HG02610 (cell line): ENCODE measurements around the gene PDZRN4.

Source experiments
- ATAC-seq: cut with Tn5 transposase; IDR thresholded peaks from one replicate; pipeline ENCODE4 v1.9.1; 2021; ENCODE audit warnings: mild to moderate bottlenecking, moderate library complexity; ENCODE audit not compliant: unreplicated experiment

The PDZRN4 gene

DNA sequence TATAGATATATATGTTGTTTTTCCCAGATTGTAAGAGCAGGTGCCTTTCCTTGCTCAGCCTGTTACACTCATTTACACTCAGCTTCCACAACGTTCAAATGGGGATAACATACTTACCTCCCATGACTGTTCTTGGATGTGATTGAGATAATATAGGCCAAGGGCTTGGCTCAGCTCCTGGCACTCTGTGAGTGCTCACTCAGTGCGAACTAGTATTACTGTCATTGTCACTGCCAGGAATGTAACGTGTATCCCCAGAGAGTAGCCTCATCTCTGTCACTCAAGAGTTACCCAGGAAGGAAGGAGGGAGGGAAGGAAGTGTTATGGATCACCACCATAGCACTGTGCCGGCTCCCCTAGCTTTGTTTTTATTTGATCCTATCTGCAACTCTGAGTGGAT lies 307.9 kb downstream of the PDZRN4 start:
- ATAC-seq = no peak

DNA sequence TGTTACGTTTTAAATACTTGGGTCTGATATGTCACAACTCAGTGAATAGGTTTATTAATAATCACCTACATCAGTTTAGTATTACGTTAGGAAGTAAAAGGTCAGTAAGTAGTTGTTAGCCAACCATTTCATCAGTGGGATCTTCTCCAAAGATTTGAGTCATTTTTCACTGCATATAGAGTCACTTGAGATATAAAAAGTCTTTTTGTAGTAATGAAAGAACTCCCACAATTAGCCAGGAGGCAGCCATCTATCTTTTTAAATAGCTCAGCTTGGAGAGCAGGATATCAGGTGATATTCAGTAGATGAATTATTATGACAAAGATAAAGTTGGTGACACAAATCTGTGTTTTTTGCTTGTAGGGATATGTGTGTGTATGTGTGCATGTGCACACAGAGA lies 309.3 kb downstream of the PDZRN4 start:
- no peak for ATAC-seq

DNA sequence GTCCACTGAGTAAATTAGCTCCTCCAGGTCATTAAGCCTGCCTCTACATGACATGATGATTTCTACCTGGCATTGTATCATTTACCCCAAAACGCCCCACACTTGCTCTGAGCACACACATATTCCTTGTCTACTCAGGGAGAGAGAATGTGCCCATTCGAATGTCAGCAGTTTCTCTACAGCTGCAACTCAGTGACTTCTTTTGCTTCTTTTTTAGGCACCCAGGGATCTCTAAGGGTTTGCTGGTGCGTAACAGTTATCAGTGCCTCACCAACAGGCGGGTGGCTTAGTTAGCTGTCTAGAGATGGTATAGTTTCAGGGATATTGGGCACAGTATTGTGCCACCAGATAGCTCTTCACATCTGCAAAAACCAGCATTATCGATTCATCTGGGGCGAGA lies 316.9 kb downstream of the PDZRN4 start:
- ATAC-seq = no peak

DNA sequence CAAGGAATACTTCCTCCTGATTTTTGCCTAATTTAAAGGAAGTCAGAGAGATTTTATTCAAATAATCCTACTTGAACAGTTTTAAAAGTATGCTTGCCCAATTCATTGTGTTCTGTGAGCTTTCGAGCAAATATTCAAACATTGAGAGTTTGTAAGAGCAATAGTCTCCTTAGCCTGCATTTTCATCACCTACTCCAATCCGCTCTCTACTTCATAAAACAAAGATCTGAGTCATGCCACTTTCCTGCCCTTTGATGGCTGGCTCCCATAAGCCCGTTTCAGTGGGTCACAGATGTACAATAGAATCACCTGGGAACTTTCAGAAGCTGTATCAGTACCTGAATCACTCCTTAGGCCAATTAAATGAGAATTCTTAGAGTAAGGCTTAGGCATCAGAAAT lies 319.2 kb downstream of the PDZRN4 start:
- ATAC-seq = no peak

DNA sequence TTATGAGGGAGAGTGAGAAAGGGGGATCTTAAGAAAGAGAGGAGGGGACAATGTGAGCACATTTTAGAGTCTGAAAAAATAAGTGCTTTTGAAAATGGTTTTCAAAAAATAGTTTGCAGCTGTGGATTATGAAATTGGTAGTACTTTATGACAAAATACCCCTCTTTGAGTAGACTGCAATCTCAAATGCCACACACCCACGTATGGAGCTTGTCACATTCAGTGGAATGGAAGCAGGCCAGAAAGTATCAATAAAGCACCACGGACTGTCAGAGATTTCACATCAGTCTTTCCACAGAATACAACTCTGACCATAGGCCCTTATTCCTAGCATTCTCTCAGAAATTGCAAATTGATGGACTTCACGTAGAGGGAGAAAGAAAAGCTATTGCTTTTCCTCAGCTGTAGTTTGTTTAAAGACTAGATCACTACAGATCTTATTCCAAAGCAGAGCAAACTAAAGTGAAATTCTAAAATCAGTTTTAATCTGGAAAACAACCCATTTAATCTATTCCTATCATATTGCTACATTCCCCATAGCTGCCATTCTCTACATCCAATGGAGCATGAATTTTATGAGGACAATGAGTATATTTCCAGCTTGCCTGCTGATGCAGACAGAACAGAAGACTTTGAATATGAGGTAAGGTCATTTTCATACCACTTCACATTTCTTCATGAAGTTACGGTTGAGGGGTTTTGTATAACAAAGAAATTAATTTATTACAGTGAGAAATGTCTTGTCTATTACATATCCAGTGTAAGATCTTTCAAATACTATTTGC lies 321.3 kb downstream of the PDZRN4 start:
- no peak for ATAC-seq

DNA sequence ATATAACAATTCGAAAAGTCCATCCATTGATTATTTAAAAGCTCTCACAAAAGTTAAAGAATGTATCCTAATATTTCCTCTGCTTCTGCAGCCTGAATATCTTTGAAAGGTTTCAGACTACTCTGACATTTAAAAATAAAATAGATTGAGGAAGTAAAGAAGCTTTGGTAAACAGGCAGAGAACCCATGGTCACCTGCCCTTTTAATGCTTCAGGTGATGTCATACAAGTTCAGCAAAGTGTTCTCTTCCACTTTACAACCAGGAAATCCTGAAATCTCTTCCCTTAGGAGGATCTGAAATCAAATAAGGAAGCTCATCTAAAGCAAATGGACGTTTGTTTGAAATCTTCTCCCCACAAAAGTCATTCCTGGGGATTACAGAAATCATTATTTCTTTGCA lies 322.4 kb downstream of the PDZRN4 start:
- no peak for ATAC-seq

DNA sequence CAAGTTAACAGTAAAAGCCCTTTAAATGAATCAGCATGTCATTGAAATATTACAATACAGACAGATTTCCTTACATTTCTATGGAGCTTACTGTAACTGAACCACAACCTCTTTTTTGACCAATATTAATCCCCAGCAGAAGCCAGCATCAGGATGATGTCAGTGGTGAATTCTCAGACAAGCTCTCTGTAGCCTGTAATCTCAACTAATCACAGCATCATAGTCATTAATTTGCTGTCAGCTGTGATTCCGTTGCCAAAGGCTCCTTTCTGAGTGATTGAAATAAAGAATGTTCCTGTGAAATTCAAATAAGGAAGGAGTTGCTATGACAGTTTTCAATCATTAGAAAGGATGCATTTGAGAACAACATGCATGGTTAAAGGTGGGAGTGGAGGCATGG lies 323.1 kb downstream of the PDZRN4 start:
- no peak for ATAC-seq

DNA sequence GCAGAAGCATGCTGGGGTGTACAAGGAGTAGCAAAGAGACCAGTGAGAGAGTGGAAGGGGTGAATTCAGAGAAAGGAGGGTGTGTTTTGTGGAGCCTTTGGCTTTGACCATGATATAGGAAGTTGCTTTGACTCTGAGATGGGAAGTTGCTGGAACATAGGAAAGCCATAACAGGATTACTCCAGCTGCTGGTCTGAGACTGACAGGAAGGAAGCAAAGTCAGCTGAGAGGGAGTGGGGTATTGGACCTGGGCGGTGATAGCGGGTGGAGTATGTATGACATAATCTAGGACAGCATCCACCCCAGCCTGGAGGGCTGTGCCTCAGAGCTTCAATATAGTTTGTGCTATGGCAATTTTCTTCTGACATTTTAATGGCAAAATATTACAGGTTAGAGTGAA lies 324.4 kb downstream of the PDZRN4 start:
- no peak for ATAC-seq

DNA sequence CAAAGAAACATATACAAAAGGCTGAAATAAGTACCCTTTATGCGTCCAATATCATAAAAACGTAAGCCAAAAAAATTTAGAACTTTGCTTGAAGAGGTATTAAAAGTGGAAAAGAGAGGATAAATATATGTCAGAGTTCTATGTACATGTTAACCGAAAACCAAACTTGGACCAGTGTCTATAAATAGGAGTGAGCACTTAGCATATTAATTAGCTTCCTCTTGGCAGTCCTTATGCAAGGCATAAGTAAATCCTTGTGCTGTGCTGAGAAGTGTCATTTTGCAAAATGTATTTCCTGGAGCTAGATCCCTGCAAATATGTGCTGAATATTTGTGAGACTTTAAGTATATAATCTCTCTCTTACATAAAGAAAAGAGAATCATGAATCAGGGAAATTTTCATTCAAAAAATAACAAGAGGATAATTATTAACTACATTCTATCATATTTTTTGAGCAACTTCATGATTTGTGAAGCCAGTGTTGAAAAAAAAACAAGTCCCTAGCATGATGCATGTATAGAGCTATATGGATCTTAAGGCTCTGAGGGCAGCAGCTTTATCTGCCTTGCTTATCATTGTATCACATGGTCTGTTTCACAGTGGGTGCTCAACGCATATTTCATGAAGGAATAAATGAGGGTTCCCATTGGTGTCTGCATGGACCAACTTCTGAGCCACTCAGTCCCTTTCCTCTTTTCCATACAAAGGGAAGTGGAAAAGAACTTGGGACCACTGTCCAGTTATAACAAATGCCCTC lies 326.1 kb downstream of the PDZRN4 start:
- ATAC-seq = no peak

DNA sequence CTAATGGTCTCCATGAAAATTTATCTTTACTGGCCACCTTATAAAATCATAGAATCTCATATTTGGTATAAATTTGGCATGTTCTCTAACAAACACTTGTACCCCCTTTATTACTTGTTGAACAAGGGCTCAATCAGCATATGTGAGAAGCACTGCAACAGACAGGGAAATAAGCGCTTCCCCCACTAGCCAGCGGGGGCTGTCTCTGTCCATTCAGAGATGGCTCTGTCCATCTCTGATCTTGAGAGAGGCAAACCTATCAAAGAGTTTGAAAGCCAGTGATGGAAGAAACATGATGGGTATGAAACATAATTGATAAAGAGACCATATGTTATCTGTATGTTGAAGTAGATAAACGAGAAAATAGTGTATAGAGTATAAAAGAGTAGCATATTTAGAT lies 326.8 kb downstream of the PDZRN4 start:
- no peak for ATAC-seq

DNA sequence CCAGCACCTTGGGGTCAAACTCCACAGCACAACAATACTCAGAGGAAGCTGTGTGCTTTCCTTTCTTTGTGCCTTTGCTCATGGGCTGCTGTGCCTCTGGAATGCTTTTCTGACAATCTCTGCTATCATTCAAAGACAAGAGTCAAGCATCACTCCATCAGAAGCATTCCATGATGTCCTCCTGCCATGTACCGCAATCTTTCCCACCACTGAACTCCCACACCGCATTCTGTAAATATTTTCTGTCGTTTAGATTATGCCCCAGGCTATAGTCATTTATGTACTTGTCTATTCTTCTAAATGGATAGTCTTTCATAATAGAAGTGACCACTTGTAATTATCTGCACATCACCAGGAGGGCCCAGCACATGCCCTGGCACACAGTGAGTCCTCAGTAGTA lies 327.8 kb downstream of the PDZRN4 start:
- ATAC-seq = no peak

DNA sequence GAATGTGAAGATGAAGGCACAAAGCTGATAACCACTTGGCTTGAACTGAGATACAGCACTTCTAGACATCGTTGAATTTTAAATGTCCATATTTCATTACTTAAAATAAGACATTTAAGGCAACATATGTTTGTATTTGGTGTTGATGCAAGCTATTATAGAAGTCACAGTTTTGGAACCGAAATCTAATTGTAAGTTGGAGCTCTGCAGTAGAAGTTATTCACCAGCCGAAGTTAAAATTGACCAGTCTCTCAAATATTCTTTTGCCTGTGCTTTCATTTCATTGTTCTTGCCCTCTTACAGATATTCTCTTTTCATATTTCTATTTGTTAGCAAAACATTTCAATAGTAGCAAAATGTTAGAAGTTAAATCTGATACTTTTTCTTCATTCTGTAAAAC lies 332.7 kb downstream of the PDZRN4 start:
- no peak for ATAC-seq

DNA sequence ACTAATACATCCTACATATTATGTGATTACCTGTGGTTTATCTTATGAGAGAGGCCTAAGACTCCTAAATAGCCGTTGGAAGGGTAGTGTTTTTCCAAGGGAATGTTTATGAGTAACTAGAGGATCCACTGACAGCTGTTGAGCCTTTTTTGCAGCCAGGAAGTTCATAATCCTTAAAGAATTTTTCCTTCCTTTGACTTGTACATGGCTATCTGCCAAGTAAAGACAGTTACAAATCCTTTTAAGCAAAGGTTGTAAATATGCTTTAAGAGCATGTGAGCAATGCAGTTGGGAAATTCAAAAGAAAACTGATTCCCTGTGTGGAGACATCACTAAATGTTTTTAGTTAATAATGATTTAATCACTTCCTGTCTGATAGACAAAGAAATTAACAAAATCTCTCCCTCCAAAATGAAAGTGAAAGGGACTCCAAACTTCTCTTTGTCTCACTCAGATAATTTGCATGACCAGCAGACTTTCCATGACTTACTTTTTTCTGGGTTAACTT lies 333.8 kb downstream of the PDZRN4 start:
- peak; percentile 79 for ATAC-seq

DNA sequence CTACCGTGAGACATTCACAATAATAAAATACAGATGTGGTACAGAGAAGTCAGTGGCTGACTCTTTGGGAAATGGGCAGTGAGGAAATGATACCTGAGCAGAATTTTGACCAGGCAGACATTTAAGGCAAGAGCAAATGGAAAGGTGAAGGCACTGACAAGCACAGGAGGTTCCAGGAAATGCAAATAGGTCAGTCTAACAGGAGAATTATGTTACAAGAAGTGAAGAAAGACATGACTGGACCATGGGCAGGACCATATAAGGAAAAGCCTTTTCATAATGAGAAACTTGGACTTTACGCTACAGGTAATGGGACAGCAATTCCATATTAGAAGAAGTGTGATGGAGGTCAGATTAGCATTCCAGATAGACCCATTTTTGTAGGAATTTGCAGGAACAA lies 338.9 kb downstream of the PDZRN4 start:
- ATAC-seq = no peak

DNA sequence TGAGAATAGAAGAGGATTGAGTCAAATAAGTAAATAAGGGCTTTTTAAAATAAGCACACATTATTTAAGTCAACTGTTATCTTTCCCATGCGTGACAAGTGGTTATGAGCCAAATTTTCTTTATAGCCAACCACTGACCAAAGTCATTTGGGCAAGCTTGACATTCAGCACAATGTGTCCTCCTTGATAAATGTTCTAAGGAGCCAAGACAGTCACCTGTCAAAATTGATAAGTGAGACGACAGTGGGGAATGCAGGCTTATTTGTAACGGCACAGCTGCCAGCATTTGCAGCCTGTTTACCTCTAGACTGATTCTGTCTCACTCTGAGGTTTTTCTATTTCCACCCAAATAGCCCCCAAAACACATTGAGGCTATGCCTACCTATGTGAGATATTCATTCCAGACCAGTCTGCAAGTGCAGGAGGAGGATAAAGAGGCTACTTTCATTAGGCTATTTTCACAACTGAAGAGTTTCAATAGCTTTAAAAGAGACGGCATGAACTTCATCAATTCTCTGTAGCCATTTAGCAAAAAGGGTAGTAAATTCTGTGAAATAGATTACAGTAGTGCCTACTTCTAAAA lies 339.5 kb downstream of the PDZRN4 start:
- ATAC-seq = no peak

DNA sequence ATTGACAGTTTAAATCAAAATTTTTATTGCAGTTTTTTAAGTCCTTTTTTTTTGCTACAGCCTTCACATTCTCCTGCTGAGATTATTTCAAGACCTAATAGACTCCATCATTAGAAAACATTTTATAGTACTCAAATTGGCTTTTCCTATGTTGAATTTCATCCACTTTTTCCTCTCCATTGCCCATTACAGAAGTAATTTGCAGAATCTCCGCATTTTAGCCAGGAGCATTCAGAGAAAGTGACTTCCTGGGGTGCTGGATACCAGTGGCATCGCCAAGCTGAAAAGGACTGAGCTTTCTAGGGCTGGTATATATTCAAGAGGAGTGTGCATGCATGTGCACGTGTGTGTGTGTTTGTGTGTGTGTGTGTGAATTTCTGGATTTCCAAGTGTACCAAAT lies 340.8 kb downstream of the PDZRN4 start:
- no peak for ATAC-seq

DNA sequence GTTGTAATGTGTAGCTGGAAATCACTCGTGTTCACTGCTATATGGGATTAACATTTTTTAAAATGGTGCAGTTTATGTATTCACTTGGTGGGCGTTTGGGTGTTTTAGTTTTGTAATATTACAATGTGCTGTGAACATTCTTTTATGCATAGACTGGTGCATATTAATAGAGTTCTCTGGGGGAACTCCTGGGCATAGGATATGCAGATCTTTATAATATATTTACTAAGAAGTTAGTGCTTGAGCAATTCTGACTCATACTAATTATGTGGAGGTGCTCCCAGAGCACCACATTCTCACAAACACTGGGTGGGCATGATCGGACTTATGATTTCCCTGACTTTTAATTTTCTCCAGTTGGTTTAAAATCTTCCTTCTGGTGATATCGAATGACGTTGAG lies 342.3 kb downstream of the PDZRN4 start:
- no peak for ATAC-seq

DNA sequence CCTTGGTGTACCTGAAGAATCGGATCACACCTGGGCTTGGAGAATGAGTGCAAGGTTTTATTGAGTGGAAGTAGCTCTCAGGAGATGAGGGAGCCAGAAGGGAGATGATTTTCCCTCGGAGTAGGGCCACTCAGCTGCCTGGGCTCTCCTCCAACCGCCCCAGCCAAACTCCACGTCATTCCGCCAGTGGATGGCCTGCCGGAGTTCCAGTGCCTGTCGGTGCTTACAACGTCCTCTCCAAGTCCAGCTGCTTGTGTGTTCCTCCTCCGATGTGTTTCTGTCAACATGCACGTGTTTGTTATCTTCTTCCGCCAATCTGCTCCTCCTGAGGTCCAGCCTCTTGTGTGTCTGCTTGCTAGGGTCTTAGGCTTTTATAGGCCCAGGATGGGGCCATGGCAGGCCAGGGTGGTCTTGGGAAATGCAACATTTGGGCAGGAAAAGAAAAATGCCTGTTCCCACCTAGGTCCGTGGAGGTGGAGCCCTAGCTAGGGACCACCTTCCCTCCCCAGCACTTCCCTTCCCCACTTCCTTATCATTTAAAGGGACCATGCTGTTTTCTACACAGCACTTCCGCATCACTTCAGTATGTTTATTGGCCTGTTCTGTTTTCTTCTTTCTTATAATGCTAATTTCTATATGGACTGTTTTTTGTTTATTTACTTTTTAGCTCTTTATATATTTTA lies 343.2 kb downstream of the PDZRN4 start:
- no peak for ATAC-seq

DNA sequence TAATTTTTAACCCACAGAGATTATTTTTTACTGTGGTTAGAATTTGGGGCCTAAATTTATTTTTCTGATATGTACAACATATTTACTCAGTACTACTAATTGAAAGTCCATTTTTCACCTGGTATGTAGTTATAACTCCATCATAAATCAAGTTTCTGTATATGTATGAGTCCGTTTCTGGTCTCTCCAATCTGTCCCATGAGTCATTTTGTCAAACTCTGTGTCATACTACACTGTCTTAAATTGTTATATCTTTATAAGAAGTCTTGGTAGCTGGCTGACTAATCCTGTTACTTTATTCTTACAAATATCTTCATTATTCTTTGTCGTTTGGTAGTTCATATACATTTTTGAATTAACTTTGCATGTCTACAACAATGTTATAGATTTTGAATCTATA lies 344.0 kb downstream of the PDZRN4 start:
- peak; percentile 66 for ATAC-seq

DNA sequence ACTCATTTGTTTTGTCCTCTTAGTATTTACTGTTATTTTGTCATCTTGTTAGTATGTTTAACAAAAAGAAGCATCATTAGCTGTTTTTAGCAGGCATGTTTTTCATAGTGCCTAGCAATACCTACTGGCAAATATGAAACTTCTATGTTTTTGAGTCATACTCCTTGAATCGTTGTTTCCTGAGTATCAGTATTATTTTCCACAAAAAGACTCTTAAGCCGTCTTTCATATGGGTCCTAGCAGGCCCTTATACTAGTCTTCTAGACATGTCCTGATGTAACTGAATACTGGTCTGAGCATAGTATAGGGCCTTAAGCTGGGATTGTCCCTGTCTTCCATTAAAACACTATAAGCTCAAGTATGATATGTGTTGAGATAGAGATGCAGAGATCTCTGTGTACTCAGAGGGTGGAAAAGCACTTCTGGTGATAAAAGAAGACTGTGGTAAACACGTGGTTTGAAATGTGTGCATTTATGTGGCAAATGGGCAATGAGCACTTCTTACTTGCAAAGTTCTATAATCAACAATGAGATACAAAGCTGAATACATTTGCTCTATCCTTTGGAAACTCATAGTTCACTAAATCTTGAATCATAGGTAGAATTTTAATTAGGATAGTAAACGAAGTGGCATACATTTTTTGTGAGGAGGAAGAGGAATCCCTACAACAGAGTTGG lies 348.8 kb downstream of the PDZRN4 start:
- no peak for ATAC-seq

DNA sequence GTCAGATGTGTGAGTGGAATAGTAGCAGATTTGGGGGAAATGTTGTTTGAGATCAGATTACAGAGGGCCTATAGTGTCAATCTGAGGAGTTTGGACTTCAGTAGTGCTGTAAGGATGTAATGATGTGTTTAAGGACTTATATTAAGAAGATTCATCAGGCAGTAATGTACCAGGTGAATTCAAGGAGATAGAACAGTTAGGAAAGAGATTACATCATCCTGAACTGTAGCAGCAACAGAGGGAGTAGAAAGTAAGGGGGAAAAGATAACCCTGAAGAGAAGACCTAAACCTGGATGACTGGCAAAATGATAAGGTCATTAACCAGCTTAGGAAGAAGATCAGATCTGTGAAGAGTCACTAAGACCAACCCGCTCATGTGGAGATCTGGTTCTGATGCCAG lies 349.4 kb downstream of the PDZRN4 start:
- ATAC-seq = no peak
